K562 (cell line): ENCODE results near the gene ELF3.

Experiments used
- CTCF ChIP-seq, 3 experiments: IDR thresholded peaks in 2 of 3; conservative IDR thresholded peaks in 1 of 3; 2 replicates each; pipeline ENCODE4 v1.5.1; 2011 to 2012; ENCODE audit warnings: low read length in 3 of 3, mild to moderate bottlenecking in 3 of 3, control low read depth in 2 of 3, improper control_type of control experiment in 1 of 3, inconsistent platforms in 1 of 3, low read depth in 1 of 3, mixed read lengths in 1 of 3, moderate library complexity in 1 of 3; ENCODE audit not compliant: insufficient read depth in 2 of 3
- E2F3 ChIP-seq: fragments of 250-450 bp; sonication (Bioruptor Pico); IDR thresholded peaks from 2 replicates; pipeline ENCODE4 v1.4.0; 2020; ENCODE audit warnings: mild to moderate bottlenecking
- EZH2 ChIP-seq: IDR thresholded peaks from 2 replicates; pipeline ENCODE4 v1.6.1; 2012; ENCODE audit warnings: low read depth, mild to moderate bottlenecking, inconsistent platforms, low read length, borderline replicate concordance
- GABPA ChIP-seq: fragments of 200-800 bp; sonication (Bioruptor generic); conservative IDR thresholded peaks from 2 replicates; pipeline ENCODE4 v1.6.1; 2016; ENCODE audit warnings: low read depth, missing genetic modification characterization, missing compliant biosample characterization
- POLR2AphosphoS5 ChIP-seq: IDR thresholded peaks from 2 replicates; pipeline ENCODE4 v1.6.1; 2011; ENCODE audit warnings: mild to moderate bottlenecking, low read depth, low read length, moderate library complexity; ENCODE audit not compliant: control insufficient read depth, insufficient read depth
- SIN3A ChIP-seq, 2 experiments: fragments of 150-350 bp in 1 of 2; IDR thresholded peaks; 2 replicates each; pipeline ENCODE4 v1.6.1; 2011 to 2016; ENCODE audit warnings: borderline replicate concordance in 2 of 2, low read depth in 2 of 2, low read length in 2 of 2, mild to moderate bottlenecking in 2 of 2, moderate library complexity in 2 of 2; ENCODE audit not compliant: control insufficient read depth in 1 of 2
- STAT6 ChIP-seq: sonication (generic); formaldehyde crosslinking; IDR thresholded peaks from 2 replicates; pipeline ENCODE4 v1.8.1; 2023; ENCODE audit warnings: mild to moderate bottlenecking, missing genetic modification reagents

GRCh38 chr1:202054094-202054493, 43.7 kb downstream of the ELF3 start:
- TF ChIP-seq CTCF (IDR thresholded peaks at IDR 0.05 in 2 of 3, conservative IDR thresholded peaks at IDR 0.05 in 1 of 3; ENCODE audit: insufficient read depth in 2 of 3, low read depth in 1 of 3, low read length in 3 of 3) (no peak), STAT6 (CRISPR knock-in tag) (no peak), SIN3A (IDR thresholded peaks at IDR 0.05; ENCODE audit: borderline replicate concordance in 2 of 2, control insufficient read depth in 1 of 2, low read depth in 2 of 2, low read length in 2 of 2) (no peak), E2F3 (CRISPR knock-in tag) (no peak), GABPA (no peak), EZH2 (no peak), POLR2AphosphoS5 (no peak)
